Liver (tissue), 9 donors: ENCODE measurements around the gene PPP6R1. TPM values are rescaled to one million over a fixed set of nuclear protein-coding genes. Genes with fewer than 3 reads are reported as not detected.

Source experiments
- DNase-seq: peaks from one replicate; pipeline ENCODE4 v3.0.0-alpha.2; 2017; ENCODE audit warnings: low spot score
- H3K27ac ChIP-seq, 2 donors: one replicate each; pipeline ENCODE4 v1.7.0; 2013; ENCODE audit warnings: inconsistent platforms in 2 of 2, low read length in 2 of 2, control low read depth in 1 of 2, low read depth in 1 of 2, mild to moderate bottlenecking in 1 of 2
- H3K27me3 ChIP-seq, 4 donors: one replicate each; pipeline versions ENCODE4 v1.6.1 to v1.7.0; 2013; ENCODE audit warnings: low read length in 3 of 4, inconsistent platforms in 1 of 4, mild to moderate bottlenecking in 1 of 4, moderate library complexity in 1 of 4; ENCODE audit not compliant: control insufficient read depth in 4 of 4, insufficient read depth in 4 of 4
- H3K36me3 ChIP-seq, 4 donors: one replicate each; pipeline versions ENCODE4 v1.6.1 to v1.7.0; 2013; ENCODE audit warnings: low read length in 3 of 4, mild to moderate bottlenecking in 3 of 4, low read depth in 1 of 4, moderate library complexity in 1 of 4; ENCODE audit not compliant: control insufficient read depth in 4 of 4, insufficient read depth in 3 of 4
- H3K4me1 ChIP-seq, 4 donors: one replicate each; pipeline versions ENCODE4 v1.6.1 to v1.7.0; 2013; ENCODE audit warnings: low read length in 3 of 4, mild to moderate bottlenecking in 3 of 4, moderate library complexity in 1 of 4; ENCODE audit not compliant: control insufficient read depth in 4 of 4, insufficient read depth in 4 of 4
- H3K4me3 ChIP-seq, 3 donors: one replicate each; pipeline versions ENCODE4 v1.6.1 to v1.7.0; 2013; ENCODE audit warnings: low read length in 3 of 3, control low read depth in 1 of 3, low read depth in 1 of 3, mild to moderate bottlenecking in 1 of 3
- H3K9ac ChIP-seq, 2 donors: one replicate each; pipeline ENCODE4 v1.7.0; 2013; ENCODE audit warnings: low read length in 2 of 2, mild to moderate bottlenecking in 2 of 2, moderate library complexity in 2 of 2, control low read depth in 1 of 2, low read depth in 1 of 2
- H3K9me3 ChIP-seq, 4 donors: one replicate each; pipeline versions ENCODE4 v1.6.1 to v1.7.0; 2013; ENCODE audit warnings: low read length in 3 of 4; ENCODE audit not compliant: control insufficient read depth in 4 of 4
- ATF3 ChIP-seq: IDR thresholded peaks from 2 replicates; pipeline ENCODE4 v1.6.1; 2016; ENCODE audit warnings: antibody characterized with exemption
- CTCF ChIP-seq: fragments of 150-350 bp; IDR thresholded peaks from 2 replicates; pipeline ENCODE4 v1.5.1; 2017; ENCODE audit warnings: improper control_type of control experiment, low read depth, low read length; ENCODE audit not compliant: missing input control
- EGR1 ChIP-seq, 2 donors: IDR thresholded peaks; 2 replicates each; pipeline ENCODE4 v1.6.1; 2016 to 2018; ENCODE audit warnings: antibody characterized with exemption in 2 of 2, low read depth in 2 of 2
- FOXA1 ChIP-seq: IDR thresholded peaks from 2 replicates; pipeline ENCODE4 v1.6.1; 2016; ENCODE audit warnings: antibody characterized with exemption
- FOXA2 ChIP-seq: IDR thresholded peaks from 2 replicates; pipeline ENCODE4 v1.6.1; 2016; ENCODE audit warnings: antibody characterized with exemption
- GABPA ChIP-seq, 2 donors: IDR thresholded peaks in 1 of 2; conservative IDR thresholded peaks in 1 of 2; 2 replicates each; pipeline ENCODE4 v1.6.1; 2016; ENCODE audit warnings: antibody characterized with exemption in 2 of 2, mild to moderate bottlenecking in 1 of 2, moderate library complexity in 1 of 2
- HNF4A ChIP-seq, 2 donors: conservative IDR thresholded peaks; 2 replicates each; pipeline ENCODE4 v1.6.1; 2016; ENCODE audit warnings: antibody characterized with exemption in 2 of 2, mild to moderate bottlenecking in 2 of 2
- MAX ChIP-seq: IDR thresholded peaks from 2 replicates; pipeline ENCODE4 v1.6.1; 2016; ENCODE audit warnings: antibody characterized with exemption
- NR2F2 ChIP-seq: IDR thresholded peaks from 2 replicates; pipeline ENCODE4 v1.6.1; 2016; ENCODE audit warnings: antibody characterized with exemption
- REST ChIP-seq: IDR thresholded peaks from 2 replicates; pipeline ENCODE4 v1.6.1; 2016; ENCODE audit warnings: antibody characterized with exemption, mild to moderate bottlenecking
- RXRA ChIP-seq, 2 donors: IDR thresholded peaks; 2 replicates each; pipeline ENCODE4 v1.6.1; 2017 to 2018; ENCODE audit warnings: antibody characterized with exemption in 2 of 2, mild to moderate bottlenecking in 1 of 2
- TAF1 ChIP-seq: conservative IDR thresholded peaks from 2 replicates; pipeline ENCODE4 v1.6.1; 2016; ENCODE audit warnings: antibody characterized with exemption, mild to moderate bottlenecking
- YY1 ChIP-seq: IDR thresholded peaks from 2 replicates; pipeline ENCODE4 v1.6.1; 2016; ENCODE audit warnings: antibody characterized with exemption, mild to moderate bottlenecking
- WGBS: extraction: QIAGEN DNeasy Blood & Tissue Kit; methylation state at CpG from one replicate; pipeline ENCODE4 v1.1.7; 2013; 5-methylcytosine and 5-hydroxymethylcytosine counted together
- polyA plus RNA-seq, 2 donors: library from polyadenylated mRNA; stranded (reverse) in 1 of 2; unstranded in 1 of 2; fragments of 200-250 nt in 1 of 2; fragments of >200 nt in 1 of 2; fragmentation: Nextera tagmentation in 1 of 2; extraction: Ambion mirVana in 1 of 2; gene quantifications; one replicate each; pipeline versions ENCODE4 v1.2.1 to v1.2.3, GENCODE V29; 2013 to 2015
- total RNA-seq, 2 donors: library from RNA; depleted of rRNA; stranded (reverse); fragments of >200 nt; gene quantifications; one replicate each; pipeline ENCODE4 v1.2.3, GENCODE V29; 2014
- donor health status: healthy.
- donor health status: healthy.
- donor health status: healthy.
- donor health status: healthy.
- donor health status: healthy.

PPP6R1 gene
- total and polyA plus RNA-seq, 4 donors, result 5.5 to 40.1 (median 22.5) TPM

GRCh38 chr19:55264531-55264930 is 5.7 kb upstream of the PPP6R1 start (continued):
- TF ChIP-seq REST (no peak), FOXA2 (no peak), HNF4A (conservative IDR thresholded peaks at IDR 0.05) (no peak), FOXA1 (no peak)

GRCh38 chr19:55262359-55262758 is 3.5 kb upstream of the PPP6R1 start:
- Histone ChIP-seq H3K9me3 (no peaks in the 10 kb centered on the region), H3K36me3 (peaks cover 0 to 3% (median 0%) of the 10 kb centered on the region in 4 donors), H3K27me3 (no peaks in the 10 kb centered on the region), H3K4me3 (no peak overlapping the region), H3K4me1 (peaks cover 0 to 13% (median 8%) of the 10 kb centered on the region in 4 donors), H3K9ac (no peak overlapping the region), H3K27ac (no peak overlapping the region)
- TF ChIP-seq EGR1 (IDR thresholded peaks at IDR 0.05; ENCODE audit: low read depth in 2 of 2) (no peak), CTCF (no peak), NR2F2 (no peak), FOXA2 (no peak), FOXA1 (no peak), MAX (no peak), TAF1 (no peak), GABPA (IDR thresholded peaks at IDR 0.05 in 1 of 2, conservative IDR thresholded peaks at IDR 0.05 in 1 of 2) (no peak), RXRA (IDR thresholded peaks at IDR 0.05) (no peak), ATF3 (no peak), REST (no peak), YY1 (no peak)
- 97% methylated on average over 9 of the region's 9 CpGs for WGBS
- no peak for DNase-seq
